Measurements from ENCODE around the gene NKAPL. TPM values are rescaled to one million over a fixed set of nuclear protein-coding genes. Genes with fewer than 3 reads are reported as not detected.

Gene NKAPL
- polyA plus RNA-seq, 1 donor (not counting 4 experiments of a cell fraction or from before 2014, with no cell fraction given): 0.35 TPM

DNA sequence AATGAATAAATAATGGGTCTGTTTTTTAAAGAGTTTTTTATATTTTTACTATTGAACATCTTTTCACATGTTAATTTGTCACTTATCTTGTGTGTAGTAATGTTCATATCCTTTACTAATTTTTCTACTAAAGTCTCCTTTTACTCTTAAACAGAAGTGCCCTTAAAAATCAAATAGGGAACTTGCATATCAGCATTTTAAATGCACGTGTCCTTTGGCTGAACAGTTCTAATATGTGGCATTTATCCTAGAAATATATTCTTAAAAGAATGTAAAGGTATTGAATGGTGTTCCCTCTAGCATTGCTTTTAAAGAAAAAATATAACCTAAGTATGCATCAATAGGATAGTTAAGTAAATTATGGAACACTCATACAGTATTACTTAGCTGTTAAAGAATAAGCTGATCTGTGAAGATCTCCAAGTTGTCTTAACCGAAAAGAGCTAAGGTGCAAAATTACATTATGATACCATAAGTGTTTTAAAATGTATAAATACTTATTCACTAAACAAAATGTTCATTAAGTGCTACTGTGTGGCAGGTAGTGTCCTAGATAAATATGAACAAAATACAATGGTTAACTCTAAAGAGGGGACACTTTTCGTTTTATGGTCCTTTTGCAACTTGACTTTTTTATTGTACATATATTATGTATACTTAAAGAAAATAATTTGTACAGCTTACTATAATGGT, 21.6 kb downstream of the NKAPL start:
- FAIRE-seq (no peak), DNase-seq (ENCODE audit: low read depth, low spot score) (no peak)
- Histone ChIP-seq H4K20me1 (ENCODE audit: control insufficient read depth, extremely low read depth, insufficient read depth, low read length) (no peaks in the 10 kb centered on the region), H3K27me3 (ENCODE audit: control insufficient read depth, extremely low read depth, insufficient read depth, low read length) (no peaks in the 10 kb centered on the region), H3K79me2 (ENCODE audit: control insufficient read depth, insufficient read depth, low read length) (peaks cover 2% of the 10 kb centered on the region), H3K9me3 (ENCODE audit: control insufficient read depth, low read depth, low read length) (no peaks in the 10 kb centered on the region), H3K27ac (ENCODE audit: control insufficient read depth, insufficient read depth, low read length) (no peak overlapping the region), H3K9me1 (ENCODE audit: control insufficient read depth, extremely low read depth, insufficient read depth, low read length) (no peaks in the 10 kb centered on the region), H3K9ac (ENCODE audit: control insufficient read depth, extremely low read depth, insufficient read depth, low read length) (peak overlapping the region; percentile 79), H2AFZ (ENCODE audit: control insufficient read depth, low read length) (peak overlapping the region; percentile 80), H3K4me1 (ENCODE audit: control insufficient read depth, extremely low read depth, insufficient read depth, low read length) (peaks cover 6% of the 10 kb centered on the region), H3K36me3 (ENCODE audit: control insufficient read depth in 2 of 2, extremely low read depth in 1 of 2, insufficient read depth in 2 of 2, low read length in 2 of 2) (peaks cover 1 to 10% of the 10 kb centered on the region in 2 experiments), H3K4me2 (ENCODE audit: control insufficient read depth, extremely low read depth, insufficient read depth, low read depth, low read length) (peak overlapping the region; percentile 94), H3K4me3 (ENCODE audit: control insufficient read depth in 2 of 3, extremely low read depth in 1 of 3, insufficient read depth in 2 of 3, low read depth in 1 of 3, low read length in 3 of 3) (peak overlapping the region; percentile 66 to 86 (median 85))
- dilution Hi-C loops (cut with MboI; ENCODE audit: extremely low pct_ligation_motif_present, low sequenced_read_pairs): no loop called here
- TF ChIP-seq EZH2 (IDR thresholded peaks at IDR 0.05; ENCODE audit: low read length): no peak
- TF ChIP-seq, protein P1, sequence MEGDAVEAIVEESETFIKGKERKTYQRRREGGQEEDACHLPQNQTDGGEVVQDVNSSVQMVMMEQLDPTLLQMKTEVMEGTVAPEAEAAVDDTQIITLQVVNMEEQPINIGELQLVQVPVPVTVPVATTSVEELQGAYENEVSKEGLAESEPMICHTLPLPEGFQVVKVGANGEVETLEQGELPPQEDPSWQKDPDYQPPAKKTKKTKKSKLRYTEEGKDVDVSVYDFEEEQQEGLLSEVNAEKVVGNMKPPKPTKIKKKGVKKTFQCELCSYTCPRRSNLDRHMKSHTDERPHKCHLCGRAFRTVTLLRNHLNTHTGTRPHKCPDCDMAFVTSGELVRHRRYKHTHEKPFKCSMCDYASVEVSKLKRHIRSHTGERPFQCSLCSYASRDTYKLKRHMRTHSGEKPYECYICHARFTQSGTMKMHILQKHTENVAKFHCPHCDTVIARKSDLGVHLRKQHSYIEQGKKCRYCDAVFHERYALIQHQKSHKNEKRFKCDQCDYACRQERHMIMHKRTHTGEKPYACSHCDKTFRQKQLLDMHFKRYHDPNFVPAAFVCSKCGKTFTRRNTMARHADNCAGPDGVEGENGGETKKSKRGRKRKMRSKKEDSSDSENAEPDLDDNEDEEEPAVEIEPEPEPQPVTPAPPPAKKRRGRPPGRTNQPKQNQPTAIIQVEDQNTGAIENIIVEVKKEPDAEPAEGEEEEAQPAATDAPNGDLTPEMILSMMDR (optimal IDR thresholded peaks at IDR 0.05 in 1 of 3, IDR thresholded peaks at IDR 0.05 in 1 of 3, conservative IDR thresholded peaks at IDR 0.05 in 1 of 3; ENCODE audit: extremely low read depth in 1 of 3, insufficient read depth in 2 of 3, low read length in 3 of 3): no peak

DNA sequence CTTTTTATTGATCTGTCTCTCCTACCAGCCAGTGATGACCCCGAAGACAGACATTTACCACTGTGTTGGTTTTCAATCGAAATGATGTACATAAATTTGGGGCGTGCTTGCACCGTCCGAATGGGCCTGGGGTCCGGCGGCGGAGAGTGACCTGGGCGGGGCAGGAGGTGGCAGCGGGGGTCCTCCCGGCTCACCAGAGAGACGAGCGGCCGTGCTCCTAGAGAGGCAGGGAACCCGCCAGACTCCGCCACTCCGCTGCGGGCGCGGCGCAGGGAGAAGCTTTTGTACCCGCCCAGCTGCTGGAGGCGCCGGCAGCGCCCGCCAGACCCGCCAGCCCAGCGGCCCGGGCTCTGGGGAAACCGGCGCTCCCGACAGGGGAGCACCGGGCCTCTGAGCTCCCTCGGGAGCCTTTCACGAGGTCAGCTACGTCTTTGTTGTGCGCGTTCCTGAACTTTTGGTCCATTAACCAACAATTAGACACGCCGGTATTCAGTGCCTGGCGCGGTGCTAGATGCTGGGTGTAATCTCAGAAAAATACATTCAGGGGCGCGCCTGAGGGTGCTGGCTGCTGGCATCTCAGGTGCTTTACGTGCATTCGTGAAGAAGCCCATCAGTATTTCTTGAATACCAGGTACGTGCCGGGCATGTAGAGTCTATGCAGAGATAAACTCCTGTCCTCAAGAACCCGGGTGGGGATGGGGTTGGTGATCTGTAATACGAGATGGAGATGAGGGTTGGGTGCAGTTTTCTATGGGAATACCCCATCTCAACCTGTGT, 22.4 kb downstream of the NKAPL start, which contains the start of gene PGBD1:
PGBD1 (plus strand) TSS at position 285 of the 777 bp plus-strand sequence. CDS start 2,242 bp downstream, outside the sequence.
- peaks cover 6% of the 10 kb centered on the region for H3K4me1 ChIP-seq (ENCODE audit: control insufficient read depth, extremely low read depth, insufficient read depth, low read length)
- H3K36me3 ChIP-seq (ENCODE audit: control insufficient read depth in 2 of 2, extremely low read depth in 1 of 2, insufficient read depth in 2 of 2, low read length in 2 of 2): peaks cover 0 to 5% of the 10 kb centered on the region in 2 experiments
- TF ChIP-seq EZH2 (IDR thresholded peaks at IDR 0.05; ENCODE audit: low read length): no peak
- TF ChIP-seq, protein P1 (optimal IDR thresholded peaks at IDR 0.05 in 1 of 3, IDR thresholded peaks at IDR 0.05 in 1 of 3, conservative IDR thresholded peaks at IDR 0.05 in 1 of 3; ENCODE audit: extremely low read depth in 1 of 3, insufficient read depth in 2 of 3, low read length in 3 of 3): no peak
- no peak for DNase-seq (ENCODE audit: low read depth, low spot score)
- no peaks in the 10 kb centered on the region for H4K20me1 ChIP-seq (ENCODE audit: control insufficient read depth, extremely low read depth, insufficient read depth, low read length)
- H2AFZ ChIP-seq (ENCODE audit: control insufficient read depth, low read length): peak within 1 kb of the TSS; percentile 80
- peak within 1 kb of the TSS; percentile 94 for H3K4me2 ChIP-seq (ENCODE audit: control insufficient read depth, extremely low read depth, insufficient read depth, low read depth, low read length)
- peak within 1 kb of the TSS; percentile 79 for H3K9ac ChIP-seq (ENCODE audit: control insufficient read depth, extremely low read depth, insufficient read depth, low read length)
- H3K27ac ChIP-seq (ENCODE audit: control insufficient read depth, insufficient read depth, low read length): no peak within 1 kb of the TSS
- H3K27me3 ChIP-seq (ENCODE audit: control insufficient read depth, extremely low read depth, insufficient read depth, low read length): no peaks in the 10 kb centered on the region
- dilution Hi-C loops (cut with MboI; ENCODE audit: extremely low pct_ligation_motif_present, low sequenced_read_pairs): no loop called here
- FAIRE-seq: no peak
- no peaks in the 10 kb centered on the region for H3K9me3 ChIP-seq (ENCODE audit: control insufficient read depth, low read depth, low read length)
- H3K9me1 ChIP-seq (ENCODE audit: control insufficient read depth, extremely low read depth, insufficient read depth, low read length): no peaks in the 10 kb centered on the region
- peaks cover 2% of the 10 kb centered on the region for H3K79me2 ChIP-seq (ENCODE audit: control insufficient read depth, insufficient read depth, low read length)
- H3K4me3 ChIP-seq (ENCODE audit: control insufficient read depth in 2 of 3, extremely low read depth in 1 of 3, insufficient read depth in 2 of 3, low read depth in 1 of 3, low read length in 3 of 3): peak within 1 kb of the TSS; percentile 66 to 86 (median 85)
